ENCODE data around the gene GALE. TPM values are rescaled to one million over a fixed set of nuclear protein-coding genes. Genes with fewer than 3 reads are reported as not detected.

GALE gene
- total and polyA plus RNA-seq, 4 donors: 21.4 to 146 (median 80.0) TPM

DNA sequence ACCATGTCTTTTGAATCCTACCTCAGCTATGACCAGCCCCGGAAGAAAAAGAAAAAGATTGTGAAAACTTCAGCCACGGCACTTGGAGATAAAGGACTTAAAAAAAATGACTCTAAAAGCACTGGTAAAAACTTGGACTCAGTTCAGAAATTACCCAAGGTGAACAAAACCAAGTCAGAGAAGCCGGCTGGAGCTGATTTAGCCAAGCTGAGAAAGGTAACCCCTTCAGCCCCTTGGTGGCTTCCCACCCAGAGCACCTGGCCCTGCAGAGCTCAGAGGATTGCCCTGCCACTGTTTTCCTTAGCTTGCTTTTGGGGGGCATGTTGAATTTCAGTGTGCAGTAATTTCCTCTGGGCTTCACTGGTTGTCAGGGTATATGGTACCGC is 48.7 kb downstream of the GALE start:
- 75 to 92% methylated on average over 4 of the region's 4 CpGs for WGBS, 2 donors
- Histone ChIP-seq H3K4me3 (no peak overlapping the region), H3K27me3 (ENCODE audit: control insufficient read depth in 3 of 3, insufficient read depth in 3 of 3, low read length in 2 of 3) (no peaks in the 10 kb centered on the region), H3K27ac (ENCODE audit: low read depth in 1 of 2, low read length in 1 of 2) (no peak overlapping the region), H3K9ac (ENCODE audit: insufficient read depth in 1 of 2, low read length in 2 of 2) (no peak overlapping the region), H3K36me3 (ENCODE audit: control insufficient read depth in 4 of 4, insufficient read depth in 4 of 4, low read length in 4 of 4) (peaks cover 46 to 70% (median 51%) of the 10 kb centered on the region in 4 donors), H3K9me3 (ENCODE audit: control insufficient read depth in 4 of 4, insufficient read depth in 3 of 4, low read length in 3 of 4) (no peaks in the 10 kb centered on the region), H3K4me1 (ENCODE audit: control insufficient read depth in 5 of 5, insufficient read depth in 5 of 5, low read length in 5 of 5) (no peaks in the 10 kb centered on the region)
- TF ChIP-seq, protein P1, sequence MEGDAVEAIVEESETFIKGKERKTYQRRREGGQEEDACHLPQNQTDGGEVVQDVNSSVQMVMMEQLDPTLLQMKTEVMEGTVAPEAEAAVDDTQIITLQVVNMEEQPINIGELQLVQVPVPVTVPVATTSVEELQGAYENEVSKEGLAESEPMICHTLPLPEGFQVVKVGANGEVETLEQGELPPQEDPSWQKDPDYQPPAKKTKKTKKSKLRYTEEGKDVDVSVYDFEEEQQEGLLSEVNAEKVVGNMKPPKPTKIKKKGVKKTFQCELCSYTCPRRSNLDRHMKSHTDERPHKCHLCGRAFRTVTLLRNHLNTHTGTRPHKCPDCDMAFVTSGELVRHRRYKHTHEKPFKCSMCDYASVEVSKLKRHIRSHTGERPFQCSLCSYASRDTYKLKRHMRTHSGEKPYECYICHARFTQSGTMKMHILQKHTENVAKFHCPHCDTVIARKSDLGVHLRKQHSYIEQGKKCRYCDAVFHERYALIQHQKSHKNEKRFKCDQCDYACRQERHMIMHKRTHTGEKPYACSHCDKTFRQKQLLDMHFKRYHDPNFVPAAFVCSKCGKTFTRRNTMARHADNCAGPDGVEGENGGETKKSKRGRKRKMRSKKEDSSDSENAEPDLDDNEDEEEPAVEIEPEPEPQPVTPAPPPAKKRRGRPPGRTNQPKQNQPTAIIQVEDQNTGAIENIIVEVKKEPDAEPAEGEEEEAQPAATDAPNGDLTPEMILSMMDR (IDR thresholded peaks at IDR 0.05; ENCODE audit: control extremely low read depth, extremely low read depth): no peak
- DNase-seq (no peak), ATAC-seq (ENCODE audit: insufficient read depth, low FRiP score) (no peak)

DNA sequence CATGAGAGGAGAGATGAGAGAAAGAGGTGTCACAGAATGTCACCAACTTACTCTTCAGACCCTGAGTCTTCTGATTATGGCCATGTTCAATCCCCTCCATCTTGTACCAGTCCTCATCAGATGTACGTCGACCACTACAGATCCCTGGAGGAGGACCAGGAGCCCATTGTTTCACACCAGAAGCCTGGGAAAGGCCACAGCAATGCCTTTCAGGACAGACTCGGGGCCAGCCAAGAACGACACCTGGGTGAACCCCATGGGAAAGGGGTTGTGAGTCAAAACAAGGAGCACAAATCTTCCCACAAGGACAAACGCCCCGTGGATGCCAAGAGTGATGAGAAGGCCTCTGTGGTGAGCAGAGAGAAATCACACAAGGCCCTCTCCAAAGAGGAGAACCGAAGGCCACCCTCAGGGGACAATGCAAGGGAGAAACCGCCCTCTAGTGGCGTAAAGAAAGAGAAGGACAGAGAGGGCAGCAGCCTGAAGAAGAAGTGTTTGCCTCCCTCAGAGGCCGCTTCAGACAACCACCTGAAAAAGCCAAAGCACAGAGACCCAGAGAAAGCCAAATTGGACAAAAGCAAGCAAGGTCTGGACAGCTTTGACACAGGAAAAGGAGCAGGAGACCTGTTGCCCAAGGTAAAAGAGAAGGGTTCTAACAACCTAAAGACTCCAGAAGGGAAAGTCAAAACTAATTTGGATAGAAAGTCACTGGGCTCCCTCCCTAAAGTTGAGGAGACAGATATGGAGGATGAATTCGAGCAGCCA is 49.3 kb downstream of the GALE start:
- WGBS, 2 donors: 65 to 78% methylated on average over 11 of the region's 11 CpGs
- no peaks in the 10 kb centered on the region for H3K4me1 ChIP-seq (ENCODE audit: control insufficient read depth in 5 of 5, insufficient read depth in 5 of 5, low read length in 5 of 5)
- H3K9me3 ChIP-seq (ENCODE audit: control insufficient read depth in 4 of 4, insufficient read depth in 3 of 4, low read length in 3 of 4): no peaks in the 10 kb centered on the region
- H3K4me3 ChIP-seq: no peak overlapping the region
- peak; percentile 27 to 68 (median 62) for DNase-seq
- no peak for ATAC-seq (ENCODE audit: insufficient read depth, low FRiP score)
- H3K27ac ChIP-seq (ENCODE audit: low read depth in 1 of 2, low read length in 1 of 2): no peak overlapping the region
- H3K9ac ChIP-seq (ENCODE audit: insufficient read depth in 1 of 2, low read length in 2 of 2): no peak overlapping the region
- H3K36me3 ChIP-seq (ENCODE audit: control insufficient read depth in 4 of 4, insufficient read depth in 4 of 4, low read length in 4 of 4): peaks cover 44 to 67% (median 48%) of the 10 kb centered on the region in 4 donors
- H3K27me3 ChIP-seq (ENCODE audit: control insufficient read depth in 3 of 3, insufficient read depth in 3 of 3, low read length in 2 of 3): no peaks in the 10 kb centered on the region
- TF ChIP-seq, protein P1 (IDR thresholded peaks at IDR 0.05; ENCODE audit: control extremely low read depth, extremely low read depth): no peak

DNA sequence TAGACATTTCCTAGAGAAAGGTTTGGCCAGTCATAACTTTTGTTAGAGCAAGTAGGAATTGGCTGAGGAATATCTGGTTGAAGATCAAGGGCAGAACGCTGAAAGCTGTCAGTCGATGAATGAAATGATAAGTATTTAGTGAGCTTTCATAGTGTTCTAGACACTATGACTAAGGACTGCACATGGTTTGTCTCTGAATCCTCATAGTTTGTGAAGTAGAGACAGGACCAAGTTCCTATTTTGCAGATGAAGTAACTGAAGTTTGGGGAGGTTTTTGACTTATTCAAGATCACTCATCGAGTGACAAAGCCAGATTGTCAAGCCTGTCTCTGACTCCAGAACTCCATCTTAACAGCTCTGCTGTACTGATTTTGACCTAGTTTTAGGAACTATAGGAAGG is 52.5 kb downstream of the GALE start:
- H3K27ac ChIP-seq (ENCODE audit: low read depth in 1 of 2, low read length in 1 of 2): no peak overlapping the region
- TF ChIP-seq, protein P1 (IDR thresholded peaks at IDR 0.05; ENCODE audit: control extremely low read depth, extremely low read depth): no peak
- 58 to 65% methylated on average over 3 of the region's 3 CpGs for WGBS, 2 donors
- H3K4me1 ChIP-seq (ENCODE audit: control insufficient read depth in 5 of 5, insufficient read depth in 5 of 5, low read length in 5 of 5): peaks cover 0 to 13% (median 5%) of the 10 kb centered on the region in 5 donors
- no peaks in the 10 kb centered on the region for H3K9me3 ChIP-seq (ENCODE audit: control insufficient read depth in 4 of 4, insufficient read depth in 3 of 4, low read length in 3 of 4)
- no peaks in the 10 kb centered on the region for H3K27me3 ChIP-seq (ENCODE audit: control insufficient read depth in 3 of 3, insufficient read depth in 3 of 3, low read length in 2 of 3)
- DNase-seq: no peak
- ATAC-seq (ENCODE audit: insufficient read depth, low FRiP score): no peak
- peaks cover 21 to 37% (median 26%) of the 10 kb centered on the region in 4 donors for H3K36me3 ChIP-seq (ENCODE audit: control insufficient read depth in 4 of 4, insufficient read depth in 4 of 4, low read length in 4 of 4)
- no peak overlapping the region for H3K4me3 ChIP-seq
- H3K9ac ChIP-seq (ENCODE audit: insufficient read depth in 1 of 2, low read length in 2 of 2): no peak overlapping the region

Other genes starting within 250 kb of the GALE start
- 100 to 1,000 TPM; 119 to 192 TPM for gene ID3, start 241.3 kb downstream of the GALE start, total RNA-seq
- gene ID3, start 241.3 kb downstream of the GALE start, polyA plus RNA-seq: 100 to 1,000 TPM; 134 to 275 TPM
- gene RPL11, start 108.9 kb downstream of the GALE start, total RNA-seq: 1,000 to 10,000 TPM in 1 of 2 donors, 100 to 1,000 TPM in 1; 775 to 1,368 TPM
- 1,000 to 10,000 TPM; 1,517 to 3,087 TPM for gene RPL11, start 108.9 kb downstream of the GALE start, polyA plus RNA-seq
- 10 to 100 TPM; 36.2 to 65.0 TPM for gene ELOA, start 57.3 kb downstream of the GALE start, total RNA-seq
- 10 to 100 TPM; 24.0 to 27.3 TPM for gene ELOA, start 57.3 kb downstream of the GALE start, polyA plus RNA-seq
- 10 to 100 TPM; 44.7 to 55.7 TPM for gene PITHD1, start 22.3 kb downstream of the GALE start, total RNA-seq
- 10 to 100 TPM; 39.2 to 50.0 TPM for gene PITHD1, start 22.3 kb downstream of the GALE start, polyA plus RNA-seq
- gene LYPLA2, start 9.6 kb downstream of the GALE start, total RNA-seq: 10 to 100 TPM; 30.9 to 66.8 TPM
- 10 to 100 TPM; 67.1 to 83.1 TPM for gene LYPLA2, start 9.6 kb downstream of the GALE start, polyA plus RNA-seq
- gene HMGCL, start 24.7 kb upstream of the GALE start, total RNA-seq: 10 to 100 TPM; 46.6 to 47.6 TPM
- 10 to 100 TPM; 33.3 to 41.2 TPM for gene HMGCL, start 24.7 kb upstream of the GALE start, polyA plus RNA-seq
- gene FUCA1, start 67.5 kb upstream of the GALE start, total RNA-seq: 10 to 100 TPM; 31.2 to 39.6 TPM
- 10 to 100 TPM; 31.5 to 41.1 TPM for gene FUCA1, start 67.5 kb upstream of the GALE start, polyA plus RNA-seq
- under 1 TPM; 0.09 to 0.46 TPM for gene CNR2, start 112.6 kb upstream of the GALE start, total RNA-seq
- under 1 TPM; 0.04 to 0.11 TPM for gene CNR2, start 112.6 kb upstream of the GALE start, polyA plus RNA-seq
- 100 to 1,000 TPM in 1 of 2 donors, 10 to 100 TPM in 1; 86.2 to 159 TPM for gene PNRC2, start 159.1 kb upstream of the GALE start, total RNA-seq
- gene PNRC2, start 159.1 kb upstream of the GALE start, polyA plus RNA-seq: 10 to 100 TPM; 70.7 to 93.6 TPM
- gene SRSF10, start 179.6 kb upstream of the GALE start, total RNA-seq: 100 to 1,000 TPM in 1 of 2 donors, 10 to 100 TPM in 1; 82.6 to 251 TPM
- gene SRSF10, start 179.6 kb upstream of the GALE start, polyA plus RNA-seq: 10 to 100 TPM; 55.1 to 74.2 TPM

All from lung (tissue), 12 donors.